Glomerular visceral epithelial cell (primary cell): ENCODE measurements around the gene BST1.

ENCODE experiments used
- DNase-seq: peaks from one replicate; pipeline ENCODE4 v3.0.0-alpha.2; 2016; ENCODE audit errors: extremely low spot score

BST1 gene

GRCh38 chr4:15779306-15779705 lies 76.4 kb downstream of the BST1 start:
- peak; percentile 29 for DNase-seq

GRCh38 chr4:15779809-15780208 lies 76.9 kb downstream of the BST1 start:
- no peak for DNase-seq

- no peak for DNase-seq
These were observed 78.7 kb downstream of the BST1 start for GRCh38 chr4:15781427-15782095.
